Gastrocnemius medialis (tissue), 4 donors: ENCODE measurements around the gene SF3A1.

Source experiments
- POLR2A ChIP-seq, 2 donors: fragments of 450-650 bp; IDR thresholded peaks; one replicate each; pipeline ENCODE4 v1.6.1; 2017; ENCODE audit warnings: antibody characterized with exemption in 2 of 2, mild to moderate bottlenecking in 2 of 2, moderate library complexity in 2 of 2
- TF ChIP-seq, protein P1 (sequence below), 5 experiments: fragments of 450-650 bp in 3 of 5; fragments of 200-600 bp in 2 of 5; sonication (generic) in 2 of 5; IDR thresholded peaks in 4 of 5; conservative IDR thresholded peaks in 1 of 5; 1 replicate in 4 of 5; 2 replicates in 1 of 5; pipeline ENCODE4 v1.5.1; 2016 to 2019; ENCODE audit warnings: antibody characterized with exemption in 5 of 5, mild to moderate bottlenecking in 3 of 5, moderate library complexity in 3 of 5

DNA sequence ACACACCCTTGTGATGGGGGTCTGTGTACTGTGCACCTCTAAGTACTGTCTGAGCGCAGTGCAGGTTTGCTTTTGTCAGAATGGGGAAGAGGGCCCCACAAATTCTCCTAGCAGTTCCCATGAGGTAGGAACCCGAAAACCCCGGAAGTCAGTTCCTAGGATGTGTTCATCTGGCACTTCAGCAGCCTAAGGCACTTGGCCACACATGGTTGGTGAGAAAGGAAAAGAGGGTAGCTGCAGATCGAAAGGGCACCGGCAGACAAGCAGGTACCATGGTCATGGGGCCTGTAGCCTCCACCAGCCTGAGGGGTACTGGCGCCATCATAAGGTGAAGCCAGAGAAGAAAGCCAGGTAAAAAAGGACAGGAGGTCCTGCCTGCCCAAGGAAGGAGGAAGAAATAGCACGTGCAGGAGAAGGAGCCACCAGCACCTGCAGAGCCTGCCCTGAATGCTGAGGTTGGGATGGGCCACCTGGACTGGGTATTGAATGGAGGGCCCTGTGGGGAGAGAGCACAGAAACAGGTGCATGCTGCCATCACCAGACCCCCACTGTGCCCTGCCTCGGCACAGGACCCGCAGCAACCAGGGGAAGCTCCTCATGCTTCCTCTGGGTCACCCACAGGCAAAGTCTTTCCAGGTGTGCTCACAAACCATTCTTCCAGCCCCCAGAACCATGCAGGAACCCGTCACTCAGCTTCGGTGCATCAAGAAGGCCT lies 59.3 kb downstream of the SF3A1 start:
- TF ChIP-seq, protein P1, sequence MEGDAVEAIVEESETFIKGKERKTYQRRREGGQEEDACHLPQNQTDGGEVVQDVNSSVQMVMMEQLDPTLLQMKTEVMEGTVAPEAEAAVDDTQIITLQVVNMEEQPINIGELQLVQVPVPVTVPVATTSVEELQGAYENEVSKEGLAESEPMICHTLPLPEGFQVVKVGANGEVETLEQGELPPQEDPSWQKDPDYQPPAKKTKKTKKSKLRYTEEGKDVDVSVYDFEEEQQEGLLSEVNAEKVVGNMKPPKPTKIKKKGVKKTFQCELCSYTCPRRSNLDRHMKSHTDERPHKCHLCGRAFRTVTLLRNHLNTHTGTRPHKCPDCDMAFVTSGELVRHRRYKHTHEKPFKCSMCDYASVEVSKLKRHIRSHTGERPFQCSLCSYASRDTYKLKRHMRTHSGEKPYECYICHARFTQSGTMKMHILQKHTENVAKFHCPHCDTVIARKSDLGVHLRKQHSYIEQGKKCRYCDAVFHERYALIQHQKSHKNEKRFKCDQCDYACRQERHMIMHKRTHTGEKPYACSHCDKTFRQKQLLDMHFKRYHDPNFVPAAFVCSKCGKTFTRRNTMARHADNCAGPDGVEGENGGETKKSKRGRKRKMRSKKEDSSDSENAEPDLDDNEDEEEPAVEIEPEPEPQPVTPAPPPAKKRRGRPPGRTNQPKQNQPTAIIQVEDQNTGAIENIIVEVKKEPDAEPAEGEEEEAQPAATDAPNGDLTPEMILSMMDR (IDR thresholded peaks at IDR 0.05 in 4 of 5, conservative IDR thresholded peaks at IDR 0.05 in 1 of 5), result no peak
- TF ChIP-seq POLR2A (IDR thresholded peaks at IDR 0.05), result no peak
